ENCODE results near the gene CDCA3.

Gene CDCA3

GRCh38 chr12:6852651-6853354 is 1.7 kb upstream of the CDCA3 start:
- peak; percentile 42 to 48 for DNase-seq

- peak; percentile 99 for DNase-seq
These were observed 1.0 kb upstream of the CDCA3 start, which contains the start of gene USP5 for GRCh38 chr12:6851921-6852650. Gene USP5, plus strand, starts transcription at chr12:6852150. Its CDS starts 30 bp downstream, at chr12:6852180.

DNA sequence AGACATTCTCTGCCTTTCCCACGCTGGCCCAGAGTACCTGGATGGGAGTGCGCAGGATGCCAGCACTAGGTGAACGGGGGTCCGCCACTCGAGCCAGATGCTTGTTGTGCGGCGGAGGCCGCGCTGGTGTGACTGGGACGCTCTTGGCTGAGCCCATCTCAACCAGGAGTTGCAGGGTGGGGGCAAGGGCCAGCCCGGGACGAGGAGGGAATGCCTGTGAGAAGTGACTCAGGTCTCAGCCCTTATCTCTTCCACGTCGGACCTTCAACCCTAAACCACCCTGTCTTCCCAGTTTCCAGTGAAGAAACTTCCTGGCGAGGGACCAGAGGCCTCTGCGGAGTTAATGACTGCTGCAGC is 312 bp downstream of the CDCA3 start:
- no peak for DNase-seq

- no peak for DNase-seq
These were observed 1.0 kb downstream of the CDCA3 start for GRCh38 chr12:6849976-6850560.

DNA sequence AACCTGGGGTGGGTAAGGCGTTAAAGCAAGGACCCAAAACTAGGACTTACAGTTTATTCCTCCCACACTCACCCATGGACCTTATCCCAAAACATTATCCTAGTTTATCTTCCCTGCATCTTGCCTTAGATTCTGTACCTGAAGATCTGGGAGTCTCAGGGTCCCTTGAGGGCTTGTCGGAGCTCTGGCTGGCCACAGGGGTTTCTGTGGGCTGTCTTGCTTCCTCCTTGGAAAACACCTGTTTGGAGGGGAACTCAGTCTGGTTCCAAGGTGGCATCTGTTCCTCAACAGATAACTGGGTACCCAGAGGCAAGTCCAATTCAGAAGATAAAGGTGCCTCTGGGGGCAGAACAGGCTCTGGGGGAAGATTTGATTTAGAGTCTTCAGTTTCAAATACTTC is 1.7 kb downstream of the CDCA3 start:
- DNase-seq = no peak

GRCh38 chr12:6847676-6848075 is 3.4 kb downstream of the CDCA3 start:
- DNase-seq = no peak

GRCh38 chr12:6846316-6846869 is 4.7 kb downstream of the CDCA3 start:
- DNase-seq = no peak

DNA sequence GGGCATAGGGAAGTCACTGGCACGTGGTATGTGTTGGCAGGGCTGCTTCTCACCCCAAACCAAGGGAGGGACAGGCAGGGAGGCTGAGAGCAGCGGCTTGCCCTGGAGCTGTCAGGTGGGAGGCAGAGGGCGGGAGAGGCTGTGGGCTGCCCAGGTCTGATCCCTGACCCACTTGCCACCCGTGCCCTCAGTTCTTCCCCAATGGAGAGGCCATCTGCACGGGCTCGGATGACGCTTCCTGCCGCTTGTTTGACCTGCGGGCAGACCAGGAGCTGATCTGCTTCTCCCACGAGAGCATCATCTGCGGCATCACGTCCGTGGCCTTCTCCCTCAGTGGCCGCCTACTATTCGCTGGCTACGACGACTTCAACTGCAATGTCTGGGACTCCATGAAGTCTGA is 5.7 kb downstream of the CDCA3 start:
- no peak for DNase-seq

- DNase-seq = no peak
These were observed 7.8 kb downstream of the CDCA3 start for GRCh38 chr12:6843118-6843902.

- no peak for DNase-seq
These were observed 9.0 kb downstream of the CDCA3 start for GRCh38 chr12:6842075-6842474.

GRCh38 chr12:6840761-6841515 is 10.1 kb downstream of the CDCA3 start, which contains the start of gene GNB3:
Gene GNB3, plus strand, starts transcription at chr12:6840925. Its CDS starts 363 bp downstream, at chr12:6841288.
- no peak for DNase-seq

DNA sequence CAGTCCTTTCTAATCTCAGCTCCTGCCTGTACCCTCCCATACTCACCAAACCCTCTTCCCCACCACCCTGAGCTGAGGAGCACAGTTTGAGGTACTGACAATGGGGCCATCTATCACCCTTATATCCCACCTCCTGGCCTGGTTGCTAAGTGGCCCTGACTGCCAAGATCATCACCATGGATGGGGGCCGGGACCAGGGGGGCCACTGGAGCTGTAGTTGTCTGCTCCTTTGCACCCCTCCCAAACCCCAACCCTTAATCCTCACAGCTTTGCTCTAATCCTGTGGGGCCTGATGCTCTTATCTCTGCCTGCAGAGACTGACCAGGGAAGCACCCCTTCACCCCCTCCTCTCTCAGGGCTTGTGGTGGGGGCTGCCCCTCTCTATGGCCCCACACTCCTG is 10.8 kb downstream of the CDCA3 start:
- DNase-seq = no peak

GRCh38 chr12:6839482-6840201 is 11.4 kb downstream of the CDCA3 start:
- no peak for DNase-seq

- no peak for DNase-seq
These were observed 12.2 kb downstream of the CDCA3 start for GRCh38 chr12:6838854-6839253.

- DNase-seq = no peak
These were observed 13.6 kb downstream of the CDCA3 start for GRCh38 chr12:6837370-6838060.

- no peak for DNase-seq
These were observed 14.2 kb downstream of the CDCA3 start for GRCh38 chr12:6836851-6837250.

DNA sequence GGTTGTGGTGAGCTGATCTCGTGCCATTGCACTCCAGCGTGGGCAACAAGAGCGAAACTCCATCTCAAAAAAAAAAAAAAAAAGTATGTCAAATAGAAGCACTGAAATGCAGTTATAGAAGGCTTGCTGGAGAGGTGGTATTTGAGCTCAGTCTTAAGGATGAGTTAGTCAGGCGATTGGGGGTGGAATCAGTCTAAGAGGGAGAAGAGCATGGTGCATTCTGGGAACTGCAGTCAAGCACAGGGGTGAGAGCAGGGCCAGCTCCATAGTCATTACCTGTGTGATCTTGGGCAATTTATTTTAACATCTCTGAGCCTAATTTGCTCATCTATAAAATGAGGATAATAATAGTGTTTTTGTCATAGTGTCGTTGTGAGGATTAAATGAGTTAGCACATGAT is 16.2 kb downstream of the CDCA3 start:
- no peak for DNase-seq

GRCh38 chr12:6834254-6834653 is 16.8 kb downstream of the CDCA3 start:
- DNase-seq = no peak

DNA sequence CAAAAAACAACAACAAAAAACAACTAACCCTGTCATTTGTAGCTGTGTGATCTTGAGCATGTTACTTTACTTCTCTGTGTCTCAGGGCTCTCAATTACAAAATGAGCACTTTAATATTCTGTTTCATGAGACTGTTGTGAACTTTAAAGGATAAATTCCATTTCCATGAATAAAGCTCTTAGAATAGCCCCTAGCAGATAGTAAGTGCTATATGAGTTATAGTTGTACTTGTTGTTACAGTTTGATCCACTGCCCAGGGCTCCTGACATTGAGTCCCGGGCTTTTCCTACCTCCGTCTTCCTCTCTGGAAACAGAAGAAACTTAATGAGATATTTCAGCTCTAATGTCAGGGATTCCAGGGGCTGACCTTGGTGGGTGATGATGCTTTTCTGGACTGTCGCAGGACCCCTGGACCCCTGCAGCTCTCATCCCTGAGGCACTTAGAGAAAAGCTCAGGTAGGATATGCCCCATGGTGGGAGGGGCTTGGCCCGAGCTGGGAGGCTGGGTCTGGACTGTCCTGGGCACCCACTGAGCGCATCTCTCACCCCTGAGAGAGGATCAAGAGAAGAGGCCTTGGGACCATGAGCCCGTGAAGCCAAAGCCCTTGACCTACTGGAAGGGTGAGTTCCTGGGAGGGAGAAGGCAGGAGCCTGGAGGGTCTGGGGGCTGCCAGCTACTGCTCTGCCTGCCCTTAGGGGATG is 17.7 kb downstream of the CDCA3 start:
- DNase-seq = no peak

DNA sequence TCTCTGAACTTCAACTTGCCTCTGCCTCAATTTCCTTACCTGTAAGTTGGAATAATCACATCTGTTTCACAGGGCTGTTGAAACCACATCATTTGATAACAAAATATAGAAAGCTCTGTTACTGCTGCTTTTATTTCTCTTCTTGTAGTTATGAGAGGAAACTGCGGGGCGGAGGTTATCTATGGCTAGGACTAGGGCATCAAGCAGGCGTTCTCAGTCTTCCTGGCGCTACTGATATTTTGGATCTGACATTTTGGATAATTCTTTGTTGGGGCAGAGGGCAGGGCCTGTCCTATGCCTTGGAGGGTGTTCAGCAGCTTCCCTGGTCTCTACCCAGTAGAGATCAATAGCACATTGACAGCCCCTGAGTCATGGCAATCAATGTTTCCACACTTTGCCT is 19.0 kb downstream of the CDCA3 start:
- DNase-seq = no peak
